NCI-H2081 treated with DMSO at 0.1 percent for 48 hours (cell line): ENCODE data around the gene RAB9B.

Experiments
- DNase-seq: peaks from one replicate; lab custom pipeline; 2025; lab: John Stamatoyannopoulos, UW

RAB9B gene

DNA sequence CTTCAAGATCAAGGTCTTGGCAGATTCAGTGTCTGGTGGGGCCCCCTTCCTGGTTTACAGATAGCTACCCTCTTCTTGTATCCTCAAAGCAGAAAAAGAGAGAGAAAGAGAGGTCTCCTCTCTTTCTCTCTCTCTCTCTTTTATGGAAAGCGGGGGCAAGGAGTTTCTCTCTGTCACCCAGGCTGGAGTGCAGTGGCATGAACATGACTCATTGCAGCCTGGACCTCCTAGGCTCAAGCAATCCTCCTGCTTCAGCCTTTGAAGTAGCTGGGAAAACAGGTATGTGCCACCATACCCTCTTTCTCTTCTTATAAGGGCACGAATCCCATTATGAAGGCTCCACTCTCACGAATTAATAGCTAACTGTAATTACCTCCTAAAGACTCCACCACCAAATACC lies 20.2 kb downstream of the RAB9B start:
- no peak for DNase-seq

DNA sequence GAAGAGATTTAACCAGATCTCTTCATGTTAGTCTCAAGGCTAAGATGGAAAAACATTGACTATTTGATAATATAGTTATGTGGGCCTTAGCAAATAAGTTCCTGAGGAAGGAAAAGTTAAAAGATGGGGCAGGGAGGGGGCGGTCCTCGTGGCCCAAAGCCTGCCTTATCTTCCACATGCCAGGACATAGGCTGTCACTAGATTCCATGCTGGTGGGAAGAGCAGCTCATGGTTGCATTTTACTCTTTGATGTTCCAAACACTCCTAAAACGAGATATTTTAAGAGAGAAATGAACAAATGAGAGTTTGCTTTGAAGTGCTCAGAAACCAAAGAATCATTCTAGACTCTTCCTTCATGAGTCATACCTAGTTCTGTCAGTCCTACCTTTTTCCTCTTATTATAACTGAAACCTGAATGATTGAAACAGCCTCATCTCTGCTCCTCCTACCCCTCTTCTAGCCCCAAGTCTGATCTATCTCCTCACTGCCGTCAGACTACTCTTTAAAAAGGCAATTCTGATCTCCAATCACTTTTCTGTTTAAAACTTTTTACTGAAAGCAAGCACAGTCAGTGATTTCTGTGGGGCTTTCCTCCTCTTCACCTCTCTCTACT lies 25.1 kb downstream of the RAB9B start:
- DNase-seq, result no peak

GRCh38 chrX:103805860-103806259 lies 26.2 kb downstream of the RAB9B start:
- DNase-seq, result no peak

- no peak for DNase-seq
Measured at GRCh38 chrX:103800318-103800717, 31.7 kb downstream of the RAB9B start.

- no peak for DNase-seq
Measured at GRCh38 chrX:103797691-103798090, 34.4 kb downstream of the RAB9B start.

- DNase-seq, result no peak
Measured at GRCh38 chrX:103794119-103794518, 37.9 kb downstream of the RAB9B start.

DNA sequence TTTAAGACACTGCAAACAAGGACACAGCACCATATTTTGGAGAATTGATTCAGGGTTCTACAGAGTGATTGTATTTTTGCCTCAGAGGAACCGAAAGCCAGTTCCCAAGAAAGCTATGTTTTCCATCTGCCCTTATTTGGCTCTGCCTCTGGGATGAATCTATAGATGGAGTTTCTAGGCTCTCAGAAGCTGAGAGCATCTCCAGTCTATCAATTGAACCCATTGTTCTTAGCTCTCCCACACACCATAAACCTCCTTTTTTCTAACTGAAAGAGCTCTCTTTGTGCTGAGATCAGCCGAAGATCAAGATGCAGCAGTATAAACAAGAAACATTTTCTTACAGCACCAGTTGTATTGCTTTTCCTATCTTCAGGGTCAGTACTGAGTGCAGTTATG lies 38.5 kb downstream of the RAB9B start:
- no peak for DNase-seq

GRCh38 chrX:103792916-103793544 lies 39.0 kb downstream of the RAB9B start:
- DNase-seq, result no peak

- DNase-seq, result no peak
Measured at GRCh38 chrX:103791826-103792485, 40.1 kb downstream of the RAB9B start.

GRCh38 chrX:103791228-103791627 lies 40.8 kb downstream of the RAB9B start:
- DNase-seq, result no peak

DNA sequence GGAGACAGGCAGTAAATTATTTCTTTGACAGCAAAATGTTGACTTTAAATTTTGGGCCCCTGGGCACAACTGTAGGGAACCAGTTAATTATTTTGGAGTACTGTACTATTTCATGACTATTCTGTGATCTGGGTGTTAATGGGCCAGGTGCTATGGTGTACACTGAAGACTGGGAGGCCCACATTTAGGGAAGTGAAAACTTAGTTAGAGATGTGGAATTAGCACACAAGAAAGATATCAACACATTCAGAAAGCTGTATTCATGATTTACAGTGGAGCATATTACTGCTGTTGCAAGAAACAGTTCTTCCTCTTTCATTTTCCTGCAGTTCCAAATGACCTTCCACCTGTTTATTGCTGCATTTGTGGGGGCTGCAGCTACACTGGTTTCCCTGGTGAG lies 43.1 kb downstream of the RAB9B start:
- DNase-seq, result no peak

- DNase-seq, result no peak
Measured at GRCh38 chrX:103783971-103784370, 48.1 kb downstream of the RAB9B start.

DNA sequence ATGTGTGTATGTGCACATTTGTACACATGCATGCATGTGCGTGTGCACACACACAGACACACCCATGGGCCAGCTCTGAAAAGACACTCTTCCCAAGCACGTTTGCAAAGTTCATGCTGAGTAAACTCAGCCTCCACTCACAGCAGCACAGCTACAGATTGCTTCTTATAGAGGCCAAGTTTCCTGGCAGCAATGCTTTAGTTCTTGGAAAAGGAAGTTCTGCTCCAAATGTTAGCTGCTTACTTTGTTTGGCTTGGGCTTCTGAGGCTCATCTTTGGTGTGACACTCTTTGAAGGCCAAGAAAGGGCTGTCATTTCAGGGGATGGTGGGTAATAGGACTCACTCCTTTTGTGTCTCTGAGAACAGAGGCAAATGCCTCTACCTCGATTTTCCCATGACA lies 48.9 kb downstream of the RAB9B start:
- DNase-seq, result no peak

DNA sequence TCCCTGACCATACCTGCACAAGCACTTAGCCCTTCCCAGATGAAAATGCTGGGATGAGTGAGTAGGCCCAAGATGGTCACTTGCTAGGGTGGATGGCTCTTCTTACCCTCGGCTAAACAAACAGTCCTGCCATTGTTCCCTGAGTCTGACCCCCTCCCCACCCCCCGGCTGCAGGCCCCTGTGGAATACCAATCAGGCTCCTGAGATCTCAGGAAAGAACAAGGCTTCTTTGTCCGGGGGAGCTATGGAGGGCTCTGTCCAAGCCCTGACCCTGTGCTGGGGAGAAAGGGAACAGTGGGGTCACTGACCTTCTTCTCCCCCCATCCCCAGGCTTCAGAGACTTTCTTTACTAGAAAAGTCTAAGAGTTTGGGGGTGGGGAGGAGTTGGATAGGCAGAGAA lies 49.4 kb downstream of the RAB9B start:
- DNase-seq, result no peak

DNA sequence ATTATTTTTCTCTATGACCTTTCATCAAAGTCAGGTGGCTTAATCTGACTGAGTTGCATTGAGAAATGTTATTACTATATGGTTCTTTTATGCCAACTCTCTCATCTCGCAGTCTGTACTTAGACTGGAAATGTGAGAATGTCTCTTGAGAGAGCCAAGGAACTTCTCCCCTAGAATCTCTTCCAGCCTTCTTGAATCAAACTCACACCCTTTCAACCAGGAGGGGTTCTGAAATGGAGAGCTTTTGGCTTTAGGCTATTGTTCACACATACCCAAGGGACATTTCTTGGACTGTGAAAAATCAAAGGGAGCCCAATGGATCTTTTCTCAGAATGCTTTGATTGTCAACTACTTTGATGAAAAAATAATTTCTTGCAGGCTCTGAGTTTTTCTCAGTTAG lies 50.4 kb downstream of the RAB9B start:
- DNase-seq, result no peak

- no peak for DNase-seq
Measured at GRCh38 chrX:103781062-103781402, 51.0 kb downstream of the RAB9B start.

DNA sequence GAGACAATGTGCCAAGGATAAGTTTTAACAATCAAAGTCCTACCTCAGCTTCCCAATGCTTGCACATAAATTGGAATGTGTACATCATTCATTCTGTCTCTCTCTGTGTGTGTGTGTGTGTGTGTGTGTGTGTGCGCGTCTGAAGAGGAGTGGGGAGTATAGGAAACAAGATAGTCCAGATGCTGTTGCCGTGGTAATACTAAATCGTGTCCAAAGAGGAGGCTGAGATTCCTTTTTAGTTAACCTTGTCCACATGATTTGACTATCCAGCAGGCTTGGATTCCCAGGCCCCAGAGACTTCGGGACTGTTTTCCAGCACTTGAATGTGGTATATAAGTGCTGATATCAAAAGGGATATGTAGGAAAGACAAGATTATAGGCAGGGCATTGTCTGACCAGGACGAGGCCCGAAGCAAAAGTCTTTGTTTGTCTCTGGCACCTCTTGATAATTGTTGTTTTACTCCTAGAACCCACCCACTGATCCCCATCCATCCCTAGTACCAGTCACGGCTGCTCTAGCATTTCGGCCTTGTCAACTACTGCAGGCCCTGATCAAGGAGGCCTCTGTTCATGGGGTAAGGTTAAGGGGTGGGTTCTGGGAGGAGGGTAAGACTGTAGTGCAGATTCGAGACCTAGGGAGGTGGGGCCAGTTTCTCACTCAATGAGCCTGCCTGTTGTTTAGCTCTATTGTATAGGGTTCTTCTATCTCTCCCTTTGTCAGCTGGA lies 51.6 kb downstream of the RAB9B start:
- DNase-seq, result no peak

GRCh38 chrX:103779141-103779789 lies 52.8 kb downstream of the RAB9B start:
- no peak for DNase-seq

DNA sequence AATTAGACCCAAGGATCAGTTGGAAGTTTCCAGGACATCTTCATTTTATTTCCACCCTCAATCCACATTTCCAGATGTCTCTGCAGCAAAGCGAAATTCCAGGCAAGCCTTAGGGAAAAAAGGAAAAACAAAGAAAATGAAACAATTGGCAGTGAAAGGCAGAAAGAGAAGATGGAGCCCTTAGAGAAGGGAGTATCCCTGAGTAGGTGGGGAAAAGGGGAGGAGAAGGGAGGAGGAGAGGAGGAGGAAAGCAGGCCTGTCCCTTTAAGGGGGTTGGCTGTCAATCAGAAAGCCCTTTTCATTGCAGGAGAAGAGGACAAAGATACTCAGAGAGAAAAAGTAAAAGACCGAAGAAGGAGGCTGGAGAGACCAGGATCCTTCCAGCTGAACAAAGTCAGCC lies 55.5 kb downstream of the RAB9B start, which contains the start of gene PLP1:
TSS of gene PLP1 (plus strand) at position 295 of the 400 bp plus-strand sequence. CDS start 156 bp downstream, outside the sequence.
- no peak for DNase-seq

GRCh38 chrX:103774070-103774642 lies 57.9 kb downstream of the RAB9B start:
- DNase-seq, result no peak

GRCh38 chrX:103773445-103773844 lies 58.6 kb downstream of the RAB9B start:
- DNase-seq, result no peak
